Liver (tissue), 9 donors: ENCODE measurements around the gene RNU1-4. TPM values are rescaled to one million over a fixed set of nuclear protein-coding genes. Genes with fewer than 3 reads are reported as not detected.
"Not testable (repeated sequence)": the region's sequence is repeated elsewhere in the genome, so short reads cannot be mapped to it uniquely, and the experiment has no call there.

Source experiments
- DNase-seq: peaks from one replicate; pipeline ENCODE4 v3.0.0-alpha.2; 2017; ENCODE audit warnings: low spot score
- H3K27ac ChIP-seq, 2 donors: one replicate each; pipeline ENCODE4 v1.7.0; 2013; ENCODE audit warnings: inconsistent platforms in 2 of 2, low read length in 2 of 2, control low read depth in 1 of 2, low read depth in 1 of 2, mild to moderate bottlenecking in 1 of 2
- H3K27me3 ChIP-seq, 4 donors: one replicate each; pipeline versions ENCODE4 v1.6.1 to v1.7.0; 2013; ENCODE audit warnings: low read length in 3 of 4, inconsistent platforms in 1 of 4, mild to moderate bottlenecking in 1 of 4, moderate library complexity in 1 of 4; ENCODE audit not compliant: control insufficient read depth in 4 of 4, insufficient read depth in 4 of 4
- H3K36me3 ChIP-seq, 4 donors: one replicate each; pipeline versions ENCODE4 v1.6.1 to v1.7.0; 2013; ENCODE audit warnings: low read length in 3 of 4, mild to moderate bottlenecking in 3 of 4, low read depth in 1 of 4, moderate library complexity in 1 of 4; ENCODE audit not compliant: control insufficient read depth in 4 of 4, insufficient read depth in 3 of 4
- H3K4me1 ChIP-seq, 4 donors: one replicate each; pipeline versions ENCODE4 v1.6.1 to v1.7.0; 2013; ENCODE audit warnings: low read length in 3 of 4, mild to moderate bottlenecking in 3 of 4, moderate library complexity in 1 of 4; ENCODE audit not compliant: control insufficient read depth in 4 of 4, insufficient read depth in 4 of 4
- H3K4me3 ChIP-seq, 3 donors: one replicate each; pipeline versions ENCODE4 v1.6.1 to v1.7.0; 2013; ENCODE audit warnings: low read length in 3 of 3, control low read depth in 1 of 3, low read depth in 1 of 3, mild to moderate bottlenecking in 1 of 3
- H3K9ac ChIP-seq, 2 donors: one replicate each; pipeline ENCODE4 v1.7.0; 2013; ENCODE audit warnings: low read length in 2 of 2, mild to moderate bottlenecking in 2 of 2, moderate library complexity in 2 of 2, control low read depth in 1 of 2, low read depth in 1 of 2
- H3K9me3 ChIP-seq, 4 donors: one replicate each; pipeline versions ENCODE4 v1.6.1 to v1.7.0; 2013; ENCODE audit warnings: low read length in 3 of 4; ENCODE audit not compliant: control insufficient read depth in 4 of 4
- HNF4A ChIP-seq, 2 donors: conservative IDR thresholded peaks; 2 replicates each; pipeline ENCODE4 v1.6.1; 2016; ENCODE audit warnings: antibody characterized with exemption in 2 of 2, mild to moderate bottlenecking in 2 of 2
- RXRA ChIP-seq, 2 donors: IDR thresholded peaks; 2 replicates each; pipeline ENCODE4 v1.6.1; 2017 to 2018; ENCODE audit warnings: antibody characterized with exemption in 2 of 2, mild to moderate bottlenecking in 1 of 2
- SP1 ChIP-seq: IDR thresholded peaks from 2 replicates; pipeline ENCODE4 v1.6.1; 2018; ENCODE audit warnings: antibody characterized with exemption, mild to moderate bottlenecking
- WGBS: extraction: QIAGEN DNeasy Blood & Tissue Kit; methylation state at CpG from one replicate; pipeline ENCODE4 v1.1.7; 2013; 5-methylcytosine and 5-hydroxymethylcytosine counted together
- polyA plus RNA-seq, 2 donors: library from polyadenylated mRNA; stranded (reverse) in 1 of 2; unstranded in 1 of 2; fragments of 200-250 nt in 1 of 2; fragments of >200 nt in 1 of 2; fragmentation: Nextera tagmentation in 1 of 2; extraction: Ambion mirVana in 1 of 2; gene quantifications; one replicate each; pipeline versions ENCODE4 v1.2.1 to v1.2.3, GENCODE V29; 2013 to 2015
- total RNA-seq, 2 donors: library from RNA; depleted of rRNA; stranded (reverse); fragments of >200 nt; gene quantifications; one replicate each; pipeline ENCODE4 v1.2.3, GENCODE V29; 2014
- donor health status: healthy.
- donor health status: healthy.
- donor health status: healthy.
- donor health status: healthy.
- donor health status: healthy.

The RNU1-4 gene
- total and polyA plus RNA-seq, 4 donors, result under 0.01 to 16.7 (median under 0.01) TPM; not detected in 1

DNA sequence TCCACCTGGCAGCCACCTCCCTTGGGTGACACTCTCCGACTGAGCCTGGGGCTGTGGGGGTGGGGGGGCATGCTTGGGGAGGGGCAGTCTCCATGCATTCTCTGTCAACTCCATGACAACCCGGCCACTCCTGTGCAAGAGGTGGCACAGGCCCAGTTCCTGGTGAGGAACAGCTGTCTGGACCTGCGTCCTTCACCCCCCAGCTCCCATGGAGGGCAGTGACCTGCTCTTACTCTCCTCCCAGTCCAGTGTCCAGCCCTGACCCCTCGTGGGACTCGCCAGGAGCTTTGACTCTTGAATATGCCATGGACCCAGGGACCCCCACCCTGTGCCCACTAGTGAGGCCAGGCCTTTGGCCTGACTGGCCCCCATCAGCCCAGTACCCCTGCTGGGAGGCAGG is 38.0 kb upstream of the RNU1-4 start:
- TF ChIP-seq HNF4A (conservative IDR thresholded peaks at IDR 0.05), result peak; percentile 39 to 56
- peak; percentile 17 for TF ChIP-seq SP1
- TF ChIP-seq RXRA (IDR thresholded peaks at IDR 0.05), result peak; percentile 50 to 76
- not testable (repeated sequence) for H3K36me3 ChIP-seq, H3K27me3 ChIP-seq, H3K9me3 ChIP-seq, H3K9ac ChIP-seq, H3K27ac ChIP-seq, H3K4me3 ChIP-seq
- peak; percentile 30 for DNase-seq
- 21% methylated on average over 4 of the region's 5 CpGs for WGBS
- H3K4me1 ChIP-seq, result peaks cover 0 to 16% (median 7%) of the 10 kb centered on the region in 4 donors

DNA sequence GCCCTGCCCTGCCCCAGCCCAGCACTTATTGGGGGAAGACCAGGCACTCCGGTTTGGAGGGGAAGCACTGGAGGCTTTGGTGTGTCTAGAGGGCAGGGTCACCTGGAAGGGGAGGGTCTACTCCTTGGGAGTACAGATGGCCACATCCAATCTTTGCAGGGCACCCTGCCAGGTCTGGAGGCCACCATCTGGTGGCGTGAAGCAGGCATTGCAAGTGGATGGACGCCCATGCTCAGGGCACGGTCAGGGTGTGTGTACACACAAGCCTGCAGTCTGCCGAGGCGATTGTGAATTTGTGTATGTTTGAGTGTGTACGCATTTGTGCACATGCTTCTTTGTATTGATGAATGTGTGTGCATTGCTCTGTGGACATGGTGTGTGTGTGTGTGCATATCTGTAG is 37.2 kb upstream of the RNU1-4 start:
- not testable (repeated sequence) for H3K9ac ChIP-seq, H3K9me3 ChIP-seq, H3K27ac ChIP-seq, H3K4me3 ChIP-seq, H3K36me3 ChIP-seq, H3K27me3 ChIP-seq, DNase-seq
- peaks cover 0 to 15% (median 7%) of the 10 kb centered on the region in 4 donors for H3K4me1 ChIP-seq
- 6% methylated on average over 1 of the region's 7 CpGs for WGBS

DNA sequence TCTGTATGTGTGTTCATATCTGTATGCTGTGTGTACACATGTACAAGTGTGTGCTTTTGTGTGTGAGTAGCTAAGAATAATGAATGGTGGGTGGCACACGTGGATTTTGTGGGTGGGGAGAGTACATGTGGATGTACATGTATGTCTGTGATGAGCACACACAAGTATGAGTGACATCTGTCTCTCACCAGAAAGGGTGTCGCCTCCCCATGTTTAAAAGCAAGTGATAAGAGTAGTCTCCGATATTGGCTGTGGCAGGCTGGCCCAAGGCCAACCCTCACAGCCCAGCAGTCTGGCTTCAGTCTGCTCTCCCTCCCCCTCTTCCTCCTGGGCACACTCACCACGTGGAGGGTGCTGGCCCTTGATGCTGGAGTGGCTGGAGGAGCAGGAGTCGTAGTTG is 36.7 kb upstream of the RNU1-4 start:
- H3K4me3 ChIP-seq, H3K9me3 ChIP-seq, H3K27ac ChIP-seq, H3K36me3 ChIP-seq, H3K27me3 ChIP-seq, H3K9ac ChIP-seq: not testable (repeated sequence)
- peaks cover 0 to 13% (median 7%) of the 10 kb centered on the region in 4 donors for H3K4me1 ChIP-seq
- WGBS, result 11% methylated on average over 3 of the region's 5 CpGs
- peak; percentile 32 for DNase-seq

DNA sequence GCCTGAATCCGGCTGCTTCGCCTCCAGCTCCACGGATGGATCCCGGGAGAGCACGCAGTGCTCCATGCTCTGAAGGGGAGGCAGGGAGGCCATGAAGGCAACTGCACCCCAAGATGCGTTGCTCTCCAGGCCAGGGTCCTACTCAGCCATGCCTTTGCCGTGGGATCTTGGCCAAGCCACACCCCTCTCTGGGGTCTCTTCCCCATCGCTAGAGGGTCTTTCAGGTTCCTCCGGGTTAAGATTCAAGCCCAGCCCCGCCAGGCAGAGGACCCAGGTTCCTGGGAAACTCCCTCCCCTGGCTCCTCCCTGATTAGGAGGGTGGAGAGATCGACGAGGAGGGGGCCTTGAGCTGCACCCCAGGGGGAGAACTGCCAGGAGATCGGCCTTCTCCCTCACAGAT is 36.2 kb upstream of the RNU1-4 start:
- H3K9ac ChIP-seq, H3K9me3 ChIP-seq, H3K27me3 ChIP-seq, H3K27ac ChIP-seq, H3K36me3 ChIP-seq, H3K4me3 ChIP-seq: not testable (repeated sequence)
- WGBS, result 83% methylated on average over 7 of the region's 13 CpGs
- H3K4me1 ChIP-seq, result peaks cover 0 to 14% (median 7%) of the 10 kb centered on the region in 4 donors
- peak; percentile 23 for DNase-seq

DNA sequence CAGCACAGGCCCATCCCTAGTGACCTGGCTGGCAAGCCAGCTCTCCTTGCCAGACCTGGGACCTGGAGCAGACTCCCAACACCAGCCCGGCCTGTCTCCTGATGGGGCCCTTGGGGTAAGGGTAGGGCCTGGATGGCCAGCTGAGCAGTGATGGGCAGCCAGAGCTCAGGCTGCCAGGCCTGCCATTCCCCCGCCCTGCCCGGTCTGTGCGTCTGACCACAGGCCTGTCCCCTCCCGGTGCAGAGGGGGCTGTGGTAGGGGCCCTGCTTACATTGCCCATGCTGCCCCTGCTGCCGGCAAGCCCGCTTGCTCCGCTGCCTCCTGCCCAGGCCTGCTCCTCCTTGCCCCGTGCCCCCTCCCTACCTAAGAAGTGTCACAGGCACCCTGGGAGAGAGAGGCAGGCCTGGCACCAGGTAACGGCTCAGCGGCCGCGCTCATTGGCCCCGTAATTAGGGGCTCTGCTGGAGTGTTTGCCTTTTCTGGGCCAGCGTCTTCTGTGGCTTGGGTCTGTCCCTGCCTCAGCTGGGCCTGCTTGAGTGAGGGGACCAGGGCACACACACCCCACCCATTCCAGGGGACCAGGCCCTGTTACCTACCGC is 35.7 kb upstream of the RNU1-4 start:
- H3K27me3 ChIP-seq, H3K27ac ChIP-seq, H3K9ac ChIP-seq, H3K36me3 ChIP-seq, H3K4me3 ChIP-seq, DNase-seq, H3K9me3 ChIP-seq: not testable (repeated sequence)
- peaks cover 0 to 20% (median 9%) of the 10 kb centered on the region in 4 donors for H3K4me1 ChIP-seq
- WGBS, result 92% methylated on average over 12 of the region's 16 CpGs

DNA sequence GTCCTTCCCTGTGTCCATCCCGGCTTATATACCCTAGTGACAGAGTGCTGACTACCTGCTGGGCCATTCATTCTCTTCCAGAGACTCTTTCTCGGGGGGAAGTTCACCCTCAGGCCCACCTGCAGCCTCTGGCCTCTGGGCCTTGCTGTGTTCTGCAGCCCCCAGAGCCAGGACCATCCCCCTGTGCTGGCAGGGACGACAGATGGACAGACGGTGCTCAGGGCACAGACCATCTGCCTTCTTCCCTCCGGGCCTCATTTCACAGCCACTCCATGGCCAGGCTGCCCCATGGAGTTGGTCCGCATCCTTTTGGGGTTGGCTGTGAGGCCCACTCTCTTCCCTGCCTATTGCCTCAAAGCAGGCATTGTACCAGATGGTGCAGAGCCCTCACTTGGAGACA is 34.0 kb upstream of the RNU1-4 start:
- not testable (repeated sequence) for H3K27ac ChIP-seq, H3K9me3 ChIP-seq, H3K27me3 ChIP-seq, H3K36me3 ChIP-seq, H3K4me3 ChIP-seq, H3K9ac ChIP-seq
- peaks cover 0 to 21% (median 11%) of the 10 kb centered on the region in 4 donors for H3K4me1 ChIP-seq
- 94% methylated on average over 6 of the region's 6 CpGs for WGBS
- DNase-seq, result peak; percentile 20

DNA sequence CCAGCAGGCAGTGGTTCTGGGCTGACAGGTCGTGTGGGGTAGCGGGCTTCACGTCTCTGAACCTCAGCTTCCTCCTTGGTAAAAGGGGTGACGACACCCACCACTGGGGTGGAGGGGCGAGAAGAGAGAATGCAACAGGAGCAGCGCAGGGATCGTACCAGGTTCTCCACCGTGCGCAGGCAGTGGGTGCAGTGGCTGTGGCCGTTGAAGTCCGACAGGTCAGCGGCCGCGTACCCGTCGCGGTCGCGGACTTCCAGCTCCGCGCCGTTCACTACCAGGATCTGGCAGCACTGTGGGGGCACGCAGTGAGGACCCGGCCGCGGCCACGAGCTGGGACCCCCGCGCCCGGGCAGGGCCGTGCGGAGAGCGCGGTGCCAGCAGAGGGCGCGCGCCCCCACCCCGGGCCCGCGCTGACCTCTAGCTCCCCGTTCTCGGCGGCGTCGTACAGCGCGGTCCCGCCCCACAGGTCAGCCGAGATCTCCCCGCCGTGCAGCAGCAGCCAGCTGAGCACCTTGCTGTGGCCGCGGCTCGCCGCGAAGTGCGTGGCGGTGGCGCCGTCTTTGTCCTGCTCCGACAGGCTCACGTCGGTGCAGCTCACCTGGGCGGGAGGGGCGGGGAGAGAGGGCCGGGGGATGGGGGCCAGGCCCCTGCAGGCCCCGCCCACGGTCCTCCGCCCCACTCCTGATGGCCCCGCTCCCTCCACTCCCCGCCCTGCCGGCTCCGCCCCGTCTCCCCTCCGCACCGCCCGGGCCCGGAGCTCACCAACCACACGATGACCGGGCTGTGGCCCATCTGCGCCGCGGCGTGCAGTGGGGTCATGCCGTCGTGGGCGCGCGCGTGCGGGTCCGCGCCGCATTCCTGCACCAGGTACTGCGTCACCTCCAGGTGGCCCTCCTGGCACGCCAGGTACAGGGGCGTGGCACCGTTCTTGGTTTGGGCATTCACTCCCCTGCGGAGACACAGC is 32.9 kb upstream of the RNU1-4 start:
- H3K9me3 ChIP-seq, H3K27ac ChIP-seq, H3K36me3 ChIP-seq, H3K4me3 ChIP-seq, H3K9ac ChIP-seq, H3K27me3 ChIP-seq: not testable (repeated sequence)
- H3K4me1 ChIP-seq, result peaks cover 0 to 22% (median 13%) of the 10 kb centered on the region in 4 donors
- WGBS, result 14% methylated on average over 79 of the region's 99 CpGs
- DNase-seq, result peak; percentile 33

DNA sequence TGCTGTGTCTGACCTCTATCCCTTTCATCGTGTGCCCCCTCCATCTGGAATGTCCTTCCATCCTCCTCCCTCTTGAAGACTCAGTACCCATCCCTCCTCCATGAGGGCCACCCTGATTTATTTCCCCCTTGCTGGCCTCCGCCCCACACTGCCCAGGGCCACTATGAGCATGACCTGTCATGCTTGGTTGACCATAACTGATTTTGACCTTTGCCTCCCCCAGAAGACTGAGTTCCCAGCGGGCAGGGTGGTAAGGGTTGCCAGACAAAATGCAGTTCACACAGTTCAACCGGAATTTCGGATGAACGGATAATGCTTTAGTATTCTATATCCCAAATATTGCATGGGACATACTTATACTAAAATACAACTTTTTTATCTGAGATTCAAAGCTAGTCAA is 31.6 kb upstream of the RNU1-4 start:
- DNase-seq, H3K27ac ChIP-seq, H3K9ac ChIP-seq, H3K27me3 ChIP-seq, H3K36me3 ChIP-seq, H3K9me3 ChIP-seq, H3K4me3 ChIP-seq: not testable (repeated sequence)
- H3K4me1 ChIP-seq, result peaks cover 0 to 15% (median 7%) of the 10 kb centered on the region in 4 donors
- no CpG with 5 or more reads among the region's 6 CpGs for WGBS
